GM12878 (cell line): ENCODE measurements around the gene VAT1.

ENCODE experiments used
- ATF2 ChIP-seq: IDR thresholded peaks from 2 replicates; pipeline ENCODE4 v1.6.1; 2012; ENCODE audit warnings: low read length, inconsistent platforms
- BCL11A ChIP-seq: IDR thresholded peaks from 2 replicates; pipeline ENCODE4 v1.6.1; 2011; ENCODE audit warnings: low read depth, low read length
- CTCF ChIP-seq, 3 experiments: IDR thresholded peaks in 2 of 3; conservative IDR thresholded peaks in 1 of 3; 2 replicates each; pipeline ENCODE4 v1.5.1; 2011; ENCODE audit warnings: low read depth in 3 of 3, low read length in 3 of 3, mild to moderate bottlenecking in 3 of 3, control low read depth in 2 of 3, moderate library complexity in 2 of 3, inconsistent platforms in 1 of 3, mixed read lengths in 1 of 3; ENCODE audit not compliant: control insufficient read depth in 2 of 3, insufficient read depth in 1 of 3; ENCODE audit errors: extremely low read depth in 1 of 3
- EGR1 ChIP-seq, 2 experiments: IDR thresholded peaks; 1 replicate in 1 of 2; 2 replicates in 1 of 2; pipeline ENCODE4 v1.6.1; 2011 to 2012; ENCODE audit warnings: low read depth in 2 of 2, low read length in 2 of 2, borderline replicate concordance in 1 of 2, mild to moderate bottlenecking in 1 of 2, moderate library complexity in 1 of 2
- EP300 ChIP-seq, 2 experiments: fragments of 150-350 bp in 1 of 2; IDR thresholded peaks; 2 replicates each; pipeline ENCODE4 v1.6.1; 2011 to 2012; ENCODE audit warnings: low read depth in 2 of 2, low read length in 2 of 2, borderline replicate concordance in 1 of 2, improper control_type of control experiment in 1 of 2, inconsistent platforms in 1 of 2; ENCODE audit not compliant: control insufficient read depth in 1 of 2
- MEF2A ChIP-seq: IDR thresholded peaks from 2 replicates; pipeline ENCODE4 v1.6.1; 2011; ENCODE audit warnings: low read depth, mild to moderate bottlenecking, low read length, moderate library complexity; ENCODE audit not compliant: insufficient read depth
- POLR2AphosphoS5 ChIP-seq: IDR thresholded peaks from 2 replicates; pipeline ENCODE4 v1.6.1; 2011; ENCODE audit warnings: mild to moderate bottlenecking, low read length, inconsistent platforms
- REST ChIP-seq: IDR thresholded peaks from 2 replicates; pipeline ENCODE4 v1.6.1; 2012; ENCODE audit warnings: mild to moderate bottlenecking, low read depth, low read length
- SREBF1 ChIP-seq: IDR thresholded peaks from 2 replicates; pipeline ENCODE4 v1.6.1; 2012; ENCODE audit warnings: mild to moderate bottlenecking, low read length
- TF ChIP-seq, protein P1 (sequence below): IDR thresholded peaks from 2 replicates; pipeline ENCODE4 v1.6.1; 2011; ENCODE audit warnings: low read depth, mild to moderate bottlenecking, low read length, moderate library complexity, borderline replicate concordance; ENCODE audit errors: extremely low read depth
- TF ChIP-seq, protein P2 (sequence below): IDR thresholded peaks from 2 replicates; pipeline ENCODE4 v1.6.1; 2012; ENCODE audit warnings: low read depth, low read length, improper control_type of control experiment

GRCh38 chr17:42975265-42975664 lies 46.9 kb downstream of the VAT1 start:
- TF ChIP-seq CTCF (IDR thresholded peaks at IDR 0.05 in 2 of 3, conservative IDR thresholded peaks at IDR 0.05 in 1 of 3; ENCODE audit: control insufficient read depth in 2 of 3, extremely low read depth in 1 of 3, insufficient read depth in 1 of 3, low read depth in 3 of 3, low read length in 3 of 3): no peak
- TF ChIP-seq POLR2AphosphoS5: no peak
- TF ChIP-seq BCL11A: no peak
- TF ChIP-seq EGR1 (IDR thresholded peaks at IDR 0.05; ENCODE audit: borderline replicate concordance in 1 of 2, low read depth in 2 of 2, low read length in 2 of 2): no peak
- TF ChIP-seq EP300 (IDR thresholded peaks at IDR 0.05; ENCODE audit: borderline replicate concordance in 1 of 2, control insufficient read depth in 1 of 2, low read depth in 2 of 2, low read length in 2 of 2): no peak
- no peak for TF ChIP-seq SREBF1
- TF ChIP-seq, protein P1, sequence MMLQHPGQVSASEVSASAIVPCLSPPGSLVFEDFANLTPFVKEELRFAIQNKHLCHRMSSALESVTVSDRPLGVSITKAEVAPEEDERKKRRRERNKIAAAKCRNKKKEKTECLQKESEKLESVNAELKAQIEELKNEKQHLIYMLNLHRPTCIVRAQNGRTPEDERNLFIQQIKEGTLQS: no peak
- TF ChIP-seq, protein P2, sequence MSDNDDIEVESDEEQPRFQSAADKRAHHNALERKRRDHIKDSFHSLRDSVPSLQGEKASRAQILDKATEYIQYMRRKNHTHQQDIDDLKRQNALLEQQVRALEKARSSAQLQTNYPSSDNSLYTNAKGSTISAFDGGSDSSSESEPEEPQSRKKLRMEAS: no peak
- no peak for TF ChIP-seq MEF2A
- no peak for TF ChIP-seq ATF2
- no peak for TF ChIP-seq REST
